ENCODE measurements around the gene LMO1.
A peak's percentile ranks its signal among the peaks of the same experiment; 100 is the strongest.

Gene LMO1

GRCh38 chr11:8225589-8226036 is 38.1 kb downstream of the LMO1 start:
- DNase-seq, result peak; percentile 80

- DNase-seq, result no peak
These were observed 39.0 kb downstream of the LMO1 start for GRCh38 chr11:8224711-8225110.

- DNase-seq, result no peak
These were observed 39.5 kb downstream of the LMO1 start for GRCh38 chr11:8224161-8224591.

DNA sequence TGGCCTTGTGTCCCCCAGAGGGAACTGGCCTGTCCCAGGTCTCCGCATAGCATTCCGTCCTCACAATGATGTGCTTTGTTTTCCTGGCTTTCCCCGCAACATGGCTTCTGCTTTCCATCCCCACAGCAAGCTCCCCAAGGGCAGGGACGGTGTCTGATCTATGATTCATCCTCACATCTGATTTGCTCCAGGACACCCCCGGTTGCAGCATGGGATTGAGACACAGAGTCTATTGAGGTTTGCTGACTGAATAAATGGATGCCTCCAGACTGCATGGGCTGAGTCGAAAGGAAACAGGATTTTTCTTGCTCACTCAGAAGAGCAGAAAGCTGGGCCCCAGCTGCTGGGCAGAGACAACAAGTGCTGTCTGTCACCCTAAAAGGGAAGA is 40.2 kb downstream of the LMO1 start:
- DNase-seq, result no peak

GRCh38 chr11:8222820-8223512 is 40.7 kb downstream of the LMO1 start:
- DNase-seq, result no peak

DNA sequence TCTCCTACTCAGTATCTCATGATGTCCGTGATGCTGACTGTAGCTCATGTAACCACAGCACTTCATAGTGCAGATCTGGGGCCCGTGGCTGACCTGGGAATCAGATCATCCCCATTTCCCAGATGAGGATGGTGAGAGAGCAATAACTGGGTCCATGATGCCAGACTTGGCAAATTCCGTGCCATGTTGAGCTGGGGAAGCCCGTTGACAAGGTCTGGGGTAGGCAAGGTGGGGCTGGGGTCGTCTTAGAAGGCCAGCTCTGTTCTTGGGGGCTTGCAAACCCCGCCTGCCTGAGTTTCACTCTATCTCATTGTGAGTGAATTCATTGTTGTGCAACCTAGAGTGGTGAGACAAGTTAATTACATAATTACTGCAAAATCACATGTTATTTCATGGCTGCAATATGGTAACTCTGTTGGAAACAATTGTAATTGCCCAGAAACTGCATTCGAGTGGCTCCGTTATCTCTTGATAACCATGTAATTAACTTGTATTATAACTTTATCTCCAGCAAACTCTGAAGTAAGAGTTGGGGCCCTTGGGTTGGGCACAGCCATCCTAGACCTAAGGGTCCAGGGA is 41.7 kb downstream of the LMO1 start:
- no peak for DNase-seq

- no peak for DNase-seq
These were observed 42.5 kb downstream of the LMO1 start for GRCh38 chr11:8221046-8221723.

- DNase-seq, result no peak
These were observed 43.2 kb downstream of the LMO1 start for GRCh38 chr11:8220261-8221045.

DNA sequence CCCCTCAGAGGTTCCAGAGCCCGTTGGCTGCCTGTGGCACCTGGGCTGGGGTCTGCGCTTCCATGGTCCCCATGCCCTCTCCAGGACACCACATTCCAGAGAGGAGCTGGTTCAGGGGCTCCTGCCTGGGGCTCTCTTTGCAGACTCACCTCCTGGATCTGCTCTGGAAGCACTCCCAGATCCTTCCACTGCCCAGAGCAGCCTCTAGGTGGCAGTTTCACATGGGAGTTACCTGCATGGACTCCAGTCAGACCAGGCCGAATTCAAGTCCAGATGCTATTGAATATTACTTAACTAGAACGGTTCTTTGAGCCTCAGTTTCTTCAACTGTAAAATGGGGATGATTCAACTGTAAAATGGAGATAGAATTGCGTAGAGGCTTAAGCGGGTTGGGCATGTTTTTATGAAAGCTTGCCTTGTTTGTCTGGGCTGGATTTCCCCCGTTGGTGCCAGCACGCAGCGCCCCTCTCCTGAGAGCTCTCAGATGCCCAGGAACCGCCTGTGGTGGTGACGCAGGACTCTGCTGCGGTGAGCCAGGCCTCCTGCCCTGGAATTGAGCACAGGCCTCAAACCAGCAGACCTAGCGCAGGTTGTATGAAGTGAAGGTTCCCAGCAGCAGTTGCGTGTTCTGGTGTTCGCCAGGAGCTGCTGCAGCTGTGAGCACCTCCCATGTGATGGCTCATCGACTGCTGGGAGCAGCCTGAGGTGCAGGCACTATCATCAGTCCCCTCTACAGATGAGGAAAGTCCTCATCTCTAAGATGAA is 44.2 kb downstream of the LMO1 start:
- DNase-seq, result peak; percentile 28

DNA sequence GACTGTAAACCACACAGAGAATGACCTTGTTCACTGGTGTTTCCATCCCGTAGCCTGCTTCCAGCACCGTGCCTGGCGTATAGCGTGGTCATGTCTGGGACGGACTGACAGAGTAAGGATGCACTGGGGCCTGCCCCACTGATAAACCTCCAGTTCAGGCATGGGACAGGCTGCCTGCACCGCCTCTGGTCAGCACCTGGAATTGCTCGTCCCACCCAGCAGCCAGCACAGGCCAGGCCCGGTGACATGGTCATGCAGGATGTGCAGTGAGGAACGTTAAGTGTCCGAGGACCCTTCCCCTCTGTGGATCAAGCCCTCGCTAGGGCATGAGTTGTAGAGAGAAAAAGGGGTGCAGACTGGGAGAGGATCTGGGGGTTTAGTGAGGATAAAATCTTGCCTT is 44.8 kb downstream of the LMO1 start:
- no peak for DNase-seq

GRCh38 chr11:8218409-8218808 is 45.3 kb downstream of the LMO1 start:
- no peak for DNase-seq

GRCh38 chr11:8217926-8218325 is 45.8 kb downstream of the LMO1 start:
- no peak for DNase-seq

- no peak for DNase-seq
These were observed 46.5 kb downstream of the LMO1 start for GRCh38 chr11:8217136-8217535.

DNA sequence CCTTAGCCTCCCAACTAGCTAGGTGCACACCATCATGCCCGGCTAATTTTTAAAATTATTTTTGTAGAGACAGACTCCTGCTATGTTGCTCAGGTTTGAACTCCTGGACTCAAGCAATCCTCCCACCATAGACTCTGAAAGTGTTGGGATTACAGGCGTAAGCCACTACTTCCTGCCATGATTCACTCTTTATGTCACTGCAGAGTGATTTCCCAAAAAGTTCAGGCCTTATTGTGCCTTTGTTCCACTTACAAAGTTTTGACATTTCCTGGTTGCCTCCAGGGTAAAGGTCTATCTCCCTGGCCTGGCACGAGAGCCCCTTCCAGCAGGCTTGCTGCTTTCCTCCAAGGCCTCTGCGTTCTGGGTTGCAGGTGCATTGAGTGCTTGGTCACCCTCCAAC is 50.3 kb downstream of the LMO1 start:
- no peak for DNase-seq

- peak; percentile 7 for DNase-seq
These were observed 54.4 kb downstream of the LMO1 start for GRCh38 chr11:8209208-8209807.

DNA sequence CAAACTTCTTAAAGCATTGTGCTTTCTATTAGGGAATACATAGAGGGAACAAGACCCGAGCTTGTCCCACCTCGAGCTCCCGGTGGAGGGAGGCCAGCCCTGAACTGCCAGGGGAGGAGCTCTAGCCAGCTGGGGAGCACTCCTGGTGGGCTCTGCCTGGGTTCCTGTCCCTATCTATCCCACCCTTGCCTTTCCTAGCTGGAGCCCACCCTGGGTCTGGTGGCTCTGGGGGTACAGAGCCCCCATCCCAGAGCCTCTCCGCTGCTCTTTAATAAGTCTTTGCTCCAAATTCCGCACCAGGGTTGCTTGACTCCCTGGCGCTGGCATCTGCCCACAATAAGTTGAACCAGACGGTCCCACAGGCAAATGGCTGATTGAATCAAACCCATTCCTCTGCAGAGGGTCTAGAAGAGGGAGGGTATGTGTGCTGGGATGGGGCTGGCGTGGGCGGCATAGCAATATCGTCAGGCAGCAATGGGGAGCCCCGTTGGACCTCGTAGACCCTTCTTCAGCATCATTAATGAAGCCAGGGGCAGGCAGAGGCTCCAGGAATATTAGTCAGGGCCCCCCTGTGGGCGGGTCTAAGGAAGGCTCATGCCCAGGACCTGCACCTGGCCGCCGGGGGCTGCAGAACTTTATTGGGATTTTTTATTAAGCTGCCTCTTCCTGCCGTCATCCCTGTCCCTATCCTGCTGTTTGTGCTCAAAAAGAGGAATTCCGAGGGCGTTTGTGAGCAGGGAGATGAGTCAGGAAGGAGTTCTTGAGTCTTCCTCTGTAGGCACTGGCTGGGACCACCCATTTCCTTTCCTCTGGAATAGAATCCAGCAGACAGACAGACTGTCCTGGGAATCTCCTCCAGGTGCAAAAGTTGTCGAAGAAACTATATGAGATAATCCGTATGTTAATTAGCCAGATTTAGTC is 56.3 kb downstream of the LMO1 start:
- DNase-seq, result no peak

DNA sequence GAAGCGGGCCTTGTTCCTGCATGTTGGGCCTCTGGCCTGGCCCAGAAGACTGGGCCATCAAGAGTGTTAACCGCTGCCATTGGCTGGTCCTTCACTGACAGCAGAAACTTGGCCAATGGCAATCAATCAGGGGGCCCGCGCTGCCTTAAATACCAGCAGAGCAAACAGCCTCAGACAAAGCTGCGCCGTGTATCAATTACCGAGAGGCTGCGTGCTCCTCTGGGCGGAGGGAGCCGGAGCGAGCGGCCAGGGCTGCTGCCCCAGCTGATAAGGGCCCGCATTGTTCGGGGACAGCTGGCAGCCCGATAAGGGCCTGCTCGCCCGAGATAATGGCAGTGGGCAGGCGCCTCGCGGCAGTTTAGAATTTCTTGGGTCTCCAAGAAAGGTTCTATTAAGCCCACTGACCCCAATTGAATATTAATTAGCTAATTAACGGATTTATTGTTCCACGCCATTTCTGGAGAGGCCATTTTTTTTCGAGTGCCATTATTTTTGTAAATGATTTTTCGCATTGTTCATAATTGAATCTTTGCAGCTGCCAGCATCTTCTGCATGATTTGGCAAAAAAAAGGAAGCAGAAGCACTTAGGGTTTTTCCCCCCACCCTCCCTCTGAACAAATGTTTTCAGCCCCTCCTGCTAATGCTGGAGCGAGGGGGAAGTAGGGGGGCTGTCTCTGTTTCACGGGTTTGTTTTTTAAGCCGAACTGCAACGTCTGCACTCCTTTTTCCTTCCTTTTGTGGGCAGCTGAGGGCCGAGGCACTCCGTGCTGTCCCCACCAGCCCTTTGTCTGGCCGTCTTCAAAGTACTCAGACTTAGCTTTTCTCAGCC is 57.2 kb downstream of the LMO1 start:
- peak; percentile 82 for DNase-seq

- no peak for DNase-seq
These were observed 58.1 kb downstream of the LMO1 start for GRCh38 chr11:8205566-8205965.

DNA sequence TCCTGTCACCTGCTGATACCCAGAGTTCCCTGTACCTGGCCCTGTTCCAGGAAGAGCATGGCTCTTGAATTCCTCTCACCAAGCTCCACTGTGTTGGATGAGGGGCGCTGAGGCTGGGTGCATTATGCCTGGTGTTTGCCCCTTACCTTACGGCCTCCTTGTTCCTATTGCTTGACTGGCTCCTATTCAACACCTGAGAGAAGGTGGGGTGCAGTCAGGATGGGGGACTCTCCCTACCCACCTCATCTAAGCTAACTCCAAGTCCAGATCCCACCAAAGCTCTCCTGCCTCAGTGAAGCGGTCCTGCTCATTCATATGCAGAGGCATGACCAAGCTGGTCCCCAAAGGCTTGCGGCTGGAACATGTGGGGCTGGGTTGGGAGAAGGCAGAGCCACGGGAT is 59.1 kb downstream of the LMO1 start:
- no peak for DNase-seq

DNA sequence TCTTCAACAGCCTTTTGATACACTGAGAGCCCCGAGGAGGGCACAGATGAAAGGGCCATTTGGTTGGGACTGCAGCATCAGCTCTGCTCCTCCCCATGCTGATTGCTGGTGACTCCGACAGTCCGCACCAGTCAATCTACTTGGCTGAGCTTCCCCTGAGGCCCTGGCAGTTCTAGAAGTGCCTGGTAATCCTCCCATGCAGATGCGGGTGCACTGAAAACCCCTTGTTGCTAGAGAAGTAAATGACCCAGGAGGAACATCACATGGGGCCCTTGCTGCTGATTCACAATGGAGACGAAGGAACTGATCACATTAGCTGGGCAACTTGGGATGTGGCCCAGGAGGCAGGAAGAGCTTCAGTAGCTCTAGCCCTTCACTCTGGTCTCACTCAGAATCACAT is 59.7 kb downstream of the LMO1 start:
- no peak for DNase-seq

Measured in midbrain (tissue), 1 donor.